DOHH2 (cell line): ENCODE results near the gene GATA6.

Experiments
- CTCF ChIP-seq: fragments of 200-600 bp; sonication (generic); IDR thresholded peaks from one replicate; pipeline ENCODE4 v1.5.1; 2014; ENCODE audit warnings: antibody characterized with exemption, mild to moderate bottlenecking, low read depth, low read length; ENCODE audit not compliant: poor library complexity, severe bottlenecking
- EZH2phosphoT487 ChIP-seq: fragments of 200-600 bp; sonication (generic); IDR thresholded peaks from 2 replicates; pipeline ENCODE4 v1.6.1; 2017; ENCODE audit warnings: borderline replicate concordance, mild to moderate bottlenecking, antibody characterized with exemption, low read length, moderate library complexity, mixed read lengths

GRCh38 chr18:22238681-22239080 lies 69.3 kb downstream of the GATA6 start:
- TF ChIP-seq CTCF = no peak
- TF ChIP-seq EZH2phosphoT487 = no peak
